Measurements from ENCODE around the gene UGP2.
"Not testable (repeated sequence)": the region's sequence is repeated elsewhere in the genome, so short reads cannot be mapped to it uniquely, and the experiment has no call there.

Gene UGP2
- 55.8 to 88.9 (median 62.3) reads per million in 3 experiments for total RNA-seq

GRCh38 chr2:63841254-63842022 is at the start of gene UGP2:
UGP2 (plus strand) TSS chr2:63841896; CDS start chr2:63842186, 290 bp downstream.
- peak; percentile 80 for DNase-seq

- no peak for DNase-seq
These were observed 49.2 kb upstream of the UGP2 start for GRCh38 chr2:63792530-63792929.

- no peak for DNase-seq
These were observed 45.3 kb upstream of the UGP2 start for GRCh38 chr2:63796366-63796765.

GRCh38 chr2:63796796-63797195 is 44.9 kb upstream of the UGP2 start:
- no peak for DNase-seq

- no peak for DNase-seq
These were observed 40.2 kb upstream of the UGP2 start for GRCh38 chr2:63801455-63801854.

GRCh38 chr2:63805412-63805811 is 36.3 kb upstream of the UGP2 start:
- no peak for DNase-seq

GRCh38 chr2:63808036-63808435 is 33.7 kb upstream of the UGP2 start:
- DNase-seq: not testable (repeated sequence)

GRCh38 chr2:63808911-63809310 is 32.8 kb upstream of the UGP2 start:
- not testable (repeated sequence) for DNase-seq

GRCh38 chr2:63811063-63811462 is 30.6 kb upstream of the UGP2 start:
- no peak for DNase-seq

GRCh38 chr2:63811870-63812269 is 29.8 kb upstream of the UGP2 start:
- DNase-seq: not testable (repeated sequence)

- DNase-seq: no peak
These were observed 27.6 kb upstream of the UGP2 start for GRCh38 chr2:63814114-63814513.

- no peak for DNase-seq
These were observed 24.3 kb upstream of the UGP2 start for GRCh38 chr2:63817382-63817781.

GRCh38 chr2:63818271-63818670 is 23.4 kb upstream of the UGP2 start:
- no peak for DNase-seq

- no peak for DNase-seq
These were observed 22.4 kb upstream of the UGP2 start for GRCh38 chr2:63819256-63819655.

GRCh38 chr2:63819765-63820717 is 21.7 kb upstream of the UGP2 start:
- no peak for DNase-seq

- DNase-seq: no peak
These were observed 20.7 kb upstream of the UGP2 start for GRCh38 chr2:63820969-63821368.

GRCh38 chr2:63821396-63821795 is 20.3 kb upstream of the UGP2 start:
- DNase-seq: no peak

- DNase-seq: no peak
These were observed 19.2 kb upstream of the UGP2 start for GRCh38 chr2:63822478-63822877.

GRCh38 chr2:63827749-63828148 is 13.9 kb upstream of the UGP2 start:
- DNase-seq: no peak

- no peak for DNase-seq
These were observed 10.5 kb upstream of the UGP2 start for GRCh38 chr2:63831176-63831575.

- DNase-seq: no peak
These were observed 7.3 kb upstream of the UGP2 start for GRCh38 chr2:63834401-63834800.

GRCh38 chr2:63837036-63837594 is 4.6 kb upstream of the UGP2 start:
- no peak for DNase-seq

- DNase-seq: no peak
These were observed 1.5 kb upstream of the UGP2 start for GRCh38 chr2:63840081-63840784.
